Activated T-cell treated with anti-CD3 and anti-CD28 coated beads for 1 hour (primary cell): ENCODE data around the gene FYTTD1.

Experiments
- DNase-seq: peaks from one replicate; pipeline ENCODE4 v3.0.0-alpha.2; 2020; ENCODE audit warnings: low read depth

FYTTD1 gene

GRCh38 chr3:197836244-197836643 is 86.6 kb downstream of the FYTTD1 start:
- DNase-seq, result no peak
